Omental fat pad (tissue), 4 donors: ENCODE measurements around the gene APEX2. TPM values are rescaled to one million over a fixed set of nuclear protein-coding genes. Genes with fewer than 3 reads are reported as not detected.

ENCODE experiments used
- ATAC-seq: fragments of 150-250 bp; one replicate; pipeline ENCODE4 v1.9.1; 2016; ENCODE audit warnings: mild to moderate bottlenecking, moderate library complexity; ENCODE audit not compliant: low FRiP score
- DNase-seq: peaks from one replicate; pipeline ENCODE4 v3.0.0-alpha.2; 2019; ENCODE audit warnings: low spot score
- CTCF ChIP-seq, 3 donors: fragments of 450-650 bp; IDR thresholded peaks; one replicate each; pipeline ENCODE4 v1.5.1; 2016 to 2017; ENCODE audit warnings: antibody characterized with exemption in 3 of 3, mild to moderate bottlenecking in 3 of 3, moderate library complexity in 2 of 3
- total RNA-seq, 4 donors: library from RNA; depleted of rRNA; stranded (reverse); fragments of >200 nt; gene quantifications; one replicate each; pipeline ENCODE4 v1.1.0, GENCODE V29; 2016

Gene APEX2
- total RNA-seq, 4 donors from 2014 or later, result 6.9 to 10.3 (median 9.0) TPM

DNA sequence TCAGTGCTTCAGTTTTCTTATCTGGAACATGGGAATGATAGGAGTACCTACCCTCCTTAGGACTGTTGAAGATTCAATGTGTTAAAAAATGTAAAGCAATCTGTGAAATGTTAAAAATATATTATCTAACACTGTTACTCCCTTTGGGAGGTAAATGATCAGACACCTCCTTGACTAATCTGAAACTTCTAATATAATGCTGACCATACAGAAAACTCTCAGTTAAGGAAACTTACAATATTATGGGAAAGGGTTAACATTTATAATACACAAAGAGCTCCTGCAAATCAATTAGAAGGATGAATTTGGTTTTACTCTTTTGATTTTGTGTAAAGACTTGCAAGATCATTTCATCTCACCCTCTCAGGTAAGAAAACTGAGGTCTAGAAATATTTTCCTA is 4.5 kb upstream of the APEX2 start:
- ATAC-seq (no peak), DNase-seq (no peak)
- TF ChIP-seq CTCF (IDR thresholded peaks at IDR 0.05), result no peak

DNA sequence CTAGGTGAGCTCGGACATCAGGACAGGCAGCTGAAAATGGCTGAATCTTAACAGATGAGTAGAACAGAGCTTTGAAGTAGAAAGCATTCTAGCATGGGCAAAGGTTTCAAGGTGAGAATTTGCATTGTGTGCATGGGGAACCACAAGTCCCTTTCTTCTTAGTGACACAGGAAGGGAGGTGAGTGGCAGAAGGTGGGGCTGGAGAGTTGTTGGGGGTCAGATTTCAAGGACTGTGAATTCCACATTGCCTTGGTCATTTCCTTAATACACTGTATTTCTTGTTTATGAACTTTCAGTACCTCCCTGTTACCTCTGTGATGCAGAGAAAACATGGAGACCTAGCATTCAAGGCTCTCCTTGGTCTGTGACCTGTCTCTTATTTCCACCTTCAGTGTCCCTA is 4.1 kb downstream of the APEX2 start:
- no peak for TF ChIP-seq CTCF (IDR thresholded peaks at IDR 0.05)
- DNase-seq, result no peak
- ATAC-seq, result no peak

- TF ChIP-seq CTCF (IDR thresholded peaks at IDR 0.05), result no peak
- no peak for ATAC-seq
- no peak for DNase-seq
Measured at GRCh38 chrX:55005256-55005655, 5.1 kb downstream of the APEX2 start.

- DNase-seq (no peak), ATAC-seq (no peak)
- TF ChIP-seq CTCF (IDR thresholded peaks at IDR 0.05), result no peak
Measured at GRCh38 chrX:55006827-55007621, 6.9 kb downstream of the APEX2 start.

DNA sequence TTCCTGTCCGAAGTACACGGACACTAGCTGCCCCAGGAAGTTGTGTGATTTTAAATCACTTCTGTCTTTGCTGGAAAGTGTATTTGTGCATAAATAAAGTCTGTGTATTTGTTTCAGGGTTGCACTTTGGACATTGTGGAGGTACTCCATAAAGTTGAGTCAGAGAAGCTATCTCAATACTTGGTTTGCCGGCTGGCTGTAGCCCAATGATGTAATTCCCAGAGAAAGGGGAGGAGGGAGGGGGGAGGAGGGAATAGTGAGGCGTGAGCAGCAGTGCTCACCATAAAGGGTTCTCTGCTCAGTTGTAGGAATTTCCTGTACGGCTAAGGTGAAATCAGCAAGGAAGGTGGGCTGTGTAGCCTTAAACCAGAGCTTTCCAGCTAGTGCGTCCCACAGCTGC is 7.5 kb downstream of the APEX2 start:
- DNase-seq, result no peak
- TF ChIP-seq CTCF (IDR thresholded peaks at IDR 0.05), result no peak
- peak; percentile 67 for ATAC-seq

GRCh38 chrX:55008571-55009358 is 8.6 kb downstream of the APEX2 start:
- ATAC-seq (no peak), DNase-seq (no peak)
- no peak for TF ChIP-seq CTCF (IDR thresholded peaks at IDR 0.05)
